ENCODE measurements around the gene ADM5.

DNA sequence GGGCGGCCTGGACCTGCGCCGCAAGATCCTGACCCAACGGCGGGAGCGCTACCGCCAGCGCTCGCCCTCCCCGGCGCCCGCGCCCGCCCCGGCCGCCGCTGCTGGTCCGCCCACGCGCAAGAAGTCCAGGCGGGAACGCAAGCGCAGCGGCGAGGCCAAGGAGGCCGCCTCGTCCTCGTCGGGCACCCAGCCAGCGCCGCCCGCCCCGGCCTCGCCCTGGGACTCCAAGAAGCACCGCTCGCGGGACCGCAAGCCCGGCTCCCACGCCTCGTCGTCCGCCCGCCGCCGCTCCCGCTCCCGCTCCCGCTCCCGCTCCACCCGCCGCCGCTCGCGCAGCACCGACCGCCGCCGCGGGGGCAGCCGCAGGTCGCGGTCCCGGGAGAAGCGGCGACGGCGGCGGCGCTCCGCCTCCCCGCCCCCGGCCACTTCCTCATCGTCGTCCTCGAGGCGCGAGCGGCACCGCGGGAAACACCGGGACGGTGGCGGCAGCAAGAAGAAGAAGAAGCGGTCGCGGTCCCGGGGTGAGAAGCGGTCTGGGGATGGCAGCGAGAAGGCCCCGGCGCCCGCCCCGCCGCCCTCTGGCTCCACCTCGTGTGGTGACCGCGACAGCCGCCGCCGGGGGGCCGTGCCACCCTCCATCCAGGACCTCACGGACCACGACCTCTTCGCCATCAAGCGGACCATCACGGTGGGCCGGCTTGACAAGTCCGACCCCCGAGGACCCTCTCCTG is 37.4 kb upstream of the ADM5 start:
- TF ChIP-seq, protein P1, sequence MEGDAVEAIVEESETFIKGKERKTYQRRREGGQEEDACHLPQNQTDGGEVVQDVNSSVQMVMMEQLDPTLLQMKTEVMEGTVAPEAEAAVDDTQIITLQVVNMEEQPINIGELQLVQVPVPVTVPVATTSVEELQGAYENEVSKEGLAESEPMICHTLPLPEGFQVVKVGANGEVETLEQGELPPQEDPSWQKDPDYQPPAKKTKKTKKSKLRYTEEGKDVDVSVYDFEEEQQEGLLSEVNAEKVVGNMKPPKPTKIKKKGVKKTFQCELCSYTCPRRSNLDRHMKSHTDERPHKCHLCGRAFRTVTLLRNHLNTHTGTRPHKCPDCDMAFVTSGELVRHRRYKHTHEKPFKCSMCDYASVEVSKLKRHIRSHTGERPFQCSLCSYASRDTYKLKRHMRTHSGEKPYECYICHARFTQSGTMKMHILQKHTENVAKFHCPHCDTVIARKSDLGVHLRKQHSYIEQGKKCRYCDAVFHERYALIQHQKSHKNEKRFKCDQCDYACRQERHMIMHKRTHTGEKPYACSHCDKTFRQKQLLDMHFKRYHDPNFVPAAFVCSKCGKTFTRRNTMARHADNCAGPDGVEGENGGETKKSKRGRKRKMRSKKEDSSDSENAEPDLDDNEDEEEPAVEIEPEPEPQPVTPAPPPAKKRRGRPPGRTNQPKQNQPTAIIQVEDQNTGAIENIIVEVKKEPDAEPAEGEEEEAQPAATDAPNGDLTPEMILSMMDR (conservative IDR thresholded peaks at IDR 0.05 in 1 of 2, IDR thresholded peaks at IDR 0.05 in 1 of 2; ENCODE audit: extremely low read depth in 1 of 2, insufficient read depth in 1 of 2, low read depth in 1 of 2, low read length in 2 of 2), result no peak
- TF ChIP-seq EZH2 (IDR thresholded peaks at IDR 0.05; ENCODE audit: borderline replicate concordance, low read length), result no peak

All from mammary epithelial cell (primary cell).